ENCODE measurements around the gene PACSIN2. TPM values are rescaled to one million over a fixed set of nuclear protein-coding genes. Genes with fewer than 3 reads are reported as not detected.
"Not testable (repeated sequence)": the region's sequence is repeated elsewhere in the genome, so short reads cannot be mapped to it uniquely, and the experiment has no call there.

Gene PACSIN2
- total RNA-seq, 1 experiment from 2014 or later: 224 TPM

GRCh38 chr22:42997582-42998090 lies 17.3 kb downstream of the PACSIN2 start:
- Mint-ChIP-seq H3K27ac (ENCODE audit: unreplicated experiment) (peak overlapping the region; percentile 56), H3K4me1 (ENCODE audit: low read depth, unreplicated experiment) (peaks cover 95% of the 10 kb centered on the region), H3K27me3 (ENCODE audit: unreplicated experiment) (no peaks in the 10 kb centered on the region), H3K36me3 (ENCODE audit: insufficient read depth, unreplicated experiment) (peaks cover 18% of the 10 kb centered on the region), H3K9me3 (ENCODE audit: low read depth, unreplicated experiment) (no peaks in the 10 kb centered on the region), H3K4me3 (ENCODE audit: low read depth, unreplicated experiment) (no peak overlapping the region)
- BruUV-seq (replicated peaks): no TSS peak
- intact Hi-C loops (cut with micrococcal nuclease; ENCODE audit: unreplicated experiment): loop anchor here (5.0 kb wide), 1 partner anchor 40 kb away; no protein-coding TSS in a partner anchor
- no peak for TF ChIP-seq CTCF (IDR thresholded peaks at IDR 0.05; ENCODE audit: unreplicated experiment)
- no peak for DNase-seq
- CTCF ChIA-PET: interaction anchor here (0.8 kb wide), 1 partner anchor 8 kb away, joined by 3 read pairs; no protein-coding TSS in a partner anchor

DNA sequence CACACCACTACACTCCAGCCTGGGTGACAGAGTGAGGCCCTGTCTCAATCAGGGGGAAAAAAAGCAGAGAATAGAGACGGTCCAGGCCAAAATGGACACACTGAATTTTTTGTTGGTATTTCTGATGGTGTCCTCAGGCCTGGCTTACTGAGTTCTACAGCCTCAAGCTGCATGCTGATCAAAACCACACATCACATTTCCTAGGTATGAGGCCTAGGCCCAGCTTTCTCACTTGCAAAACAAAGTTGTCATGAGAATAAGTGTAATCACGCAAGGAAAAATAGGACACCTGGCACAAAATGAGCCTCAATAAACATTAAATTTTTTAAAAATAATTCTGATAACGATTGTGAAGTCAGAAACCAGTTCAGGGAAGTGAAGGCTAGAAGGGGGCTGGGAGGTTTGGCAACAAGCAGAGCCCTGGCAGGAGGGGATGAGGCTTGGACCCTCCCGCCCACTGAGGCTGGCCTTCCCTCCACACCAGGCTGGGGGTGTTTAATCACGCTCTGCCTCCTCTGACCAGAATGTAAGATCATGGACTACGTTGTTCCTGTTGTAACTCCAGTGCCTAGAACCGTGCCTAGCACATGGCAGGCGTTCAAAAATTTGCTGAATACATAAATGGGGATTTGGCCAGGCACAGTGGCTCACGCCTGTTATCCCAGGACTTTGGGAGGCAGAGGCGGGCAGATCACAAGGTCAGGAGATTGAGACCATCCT lies 18.1 kb downstream of the PACSIN2 start:
- peaks cover 88% of the 10 kb centered on the region for H3K4me1 Mint-ChIP-seq (ENCODE audit: low read depth, unreplicated experiment)

DNA sequence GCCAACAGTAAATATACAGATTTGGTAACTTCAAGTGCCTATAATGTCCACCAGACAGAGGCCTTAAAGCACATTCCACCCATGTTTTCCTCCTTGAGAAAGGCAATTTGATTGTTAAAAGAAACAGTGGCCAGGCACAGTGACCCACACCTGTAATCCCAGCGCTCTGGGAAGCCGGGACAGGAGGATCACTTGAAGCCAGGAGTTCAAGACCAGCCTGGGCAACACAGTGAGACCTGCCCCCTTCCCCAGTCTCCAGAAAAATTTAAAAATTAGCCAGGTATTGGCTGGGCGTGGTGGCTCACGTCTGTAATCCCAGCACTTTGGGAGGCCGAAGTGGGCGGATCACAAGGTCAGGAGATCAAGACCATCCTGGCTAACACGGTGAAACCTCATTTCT lies 19.3 kb downstream of the PACSIN2 start:
- peak overlapping the region; percentile 63 for H3K4me3 Mint-ChIP-seq (ENCODE audit: low read depth, unreplicated experiment)
- not testable (repeated sequence) for BruUV-seq (replicated peaks); H3K27me3 Mint-ChIP-seq (ENCODE audit: unreplicated experiment); H3K9me3 Mint-ChIP-seq (ENCODE audit: low read depth, unreplicated experiment); DNase-seq
- intact Hi-C loops (cut with micrococcal nuclease; ENCODE audit: unreplicated experiment): loop anchor here (5.0 kb wide), 1 partner anchor 38 kb away; no protein-coding TSS in a partner anchor
- H3K4me1 Mint-ChIP-seq (ENCODE audit: low read depth, unreplicated experiment): peaks cover 88% of the 10 kb centered on the region
- peaks cover 19% of the 10 kb centered on the region for H3K36me3 Mint-ChIP-seq (ENCODE audit: insufficient read depth, unreplicated experiment)
- peak overlapping the region; percentile 76 for H3K27ac Mint-ChIP-seq (ENCODE audit: unreplicated experiment)
- CTCF ChIA-PET: interaction anchor here (0.7 to 1.5 kb wide), 7 partner anchors 9 to 160 kb away, joined by 3 to 8 read pairs (median 6); partner anchors contain the start of gene PACSIN2

More for the DNA sequence above, 18.1 kb downstream of the PACSIN2 start:
- peaks cover 18% of the 10 kb centered on the region for H3K36me3 Mint-ChIP-seq (ENCODE audit: insufficient read depth, unreplicated experiment)
- BruUV-seq (replicated peaks): no TSS peak
- peak overlapping the region; percentile 70 for H3K27ac Mint-ChIP-seq (ENCODE audit: unreplicated experiment)
- TF ChIP-seq CTCF (IDR thresholded peaks at IDR 0.05; ENCODE audit: unreplicated experiment): no peak
- H3K27me3 Mint-ChIP-seq (ENCODE audit: unreplicated experiment): no peaks in the 10 kb centered on the region
- intact Hi-C loops (cut with micrococcal nuclease; ENCODE audit: unreplicated experiment): loop anchor here (5.0 kb wide), 1 partner anchor 40 kb away; no protein-coding TSS in a partner anchor
- H3K9me3 Mint-ChIP-seq (ENCODE audit: low read depth, unreplicated experiment): no peaks in the 10 kb centered on the region
- CTCF ChIA-PET: interaction anchor here (0.6 to 0.7 kb wide), 2 partner anchors 85 to 159 kb away, joined by 3 to 4 read pairs; no protein-coding TSS in a partner anchor
- no peak for DNase-seq
- H3K4me3 Mint-ChIP-seq (ENCODE audit: low read depth, unreplicated experiment): no peak overlapping the region

DNA sequence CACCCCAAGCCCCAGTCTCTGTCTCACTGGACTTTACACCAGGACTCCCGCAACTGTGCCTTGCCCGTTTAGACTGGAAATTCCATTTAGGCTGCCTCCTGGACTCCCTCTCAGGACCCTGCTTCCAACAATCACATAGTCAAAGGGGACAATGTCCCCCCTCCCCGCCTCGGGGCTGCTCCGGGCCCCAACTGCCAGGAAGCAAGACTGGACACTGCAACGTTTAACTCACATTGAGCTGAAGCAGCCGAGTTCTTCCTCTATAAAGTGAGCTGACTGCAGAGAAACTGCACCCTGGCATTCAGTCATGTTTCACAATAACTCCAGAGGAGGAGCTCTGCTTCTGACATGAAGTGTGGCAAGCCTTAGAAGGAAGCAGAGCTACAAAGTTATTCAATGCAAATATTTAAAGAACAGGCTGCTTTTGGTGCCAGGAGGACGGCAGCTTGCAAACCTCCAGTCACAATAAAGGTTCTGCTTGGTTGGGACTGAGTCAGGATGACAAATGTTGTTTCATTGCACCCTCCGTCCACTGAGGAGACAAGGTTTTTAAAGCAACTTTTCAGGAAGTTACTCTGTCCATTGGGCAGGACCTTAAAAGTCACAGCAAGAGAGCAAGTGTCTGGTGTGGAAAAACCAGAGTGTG lies 19.9 kb downstream of the PACSIN2 start:
- no peaks in the 10 kb centered on the region for H3K9me3 Mint-ChIP-seq (ENCODE audit: low read depth, unreplicated experiment)
- BruUV-seq (replicated peaks): no TSS peak
- peak overlapping the region; percentile 63 for H3K4me3 Mint-ChIP-seq (ENCODE audit: low read depth, unreplicated experiment)
- H3K27ac Mint-ChIP-seq (ENCODE audit: unreplicated experiment): peak overlapping the region; percentile 76
- TF ChIP-seq CTCF (IDR thresholded peaks at IDR 0.05; ENCODE audit: unreplicated experiment): no peak
- DNase-seq: peak; percentile 70
- intact Hi-C loops (cut with micrococcal nuclease; ENCODE audit: unreplicated experiment): loop anchor here (5.0 kb wide), 1 partner anchor 38 kb away; no protein-coding TSS in a partner anchor
- CTCF ChIA-PET: interaction anchor here (0.6 to 1.5 kb wide), 9 partner anchors 9 to 384 kb away, joined by 3 to 8 read pairs (median 3); partner anchors contain the start of gene PACSIN2
- H3K27me3 Mint-ChIP-seq (ENCODE audit: unreplicated experiment): no peaks in the 10 kb centered on the region
- H3K36me3 Mint-ChIP-seq (ENCODE audit: insufficient read depth, unreplicated experiment): peaks cover 25% of the 10 kb centered on the region
- peaks cover 88% of the 10 kb centered on the region for H3K4me1 Mint-ChIP-seq (ENCODE audit: low read depth, unreplicated experiment)

All from Calu3 (cell line).